SH-SY5Y (cell line): ENCODE results near the gene SLC23A2.

Source experiments
- GATA2 ChIP-seq: IDR thresholded peaks from 2 replicates; pipeline ENCODE4 v1.6.1; 2011; ENCODE audit warnings: mild to moderate bottlenecking, low read depth, low read length
- GATA3 ChIP-seq: IDR thresholded peaks from 2 replicates; pipeline ENCODE4 v1.6.1; 2011; ENCODE audit warnings: low read depth, mild to moderate bottlenecking, low read length, moderate library complexity

GRCh38 chr20:4929686-4930397, 71.5 kb downstream of the SLC23A2 start:
- TF ChIP-seq GATA3 (no peak), GATA2 (no peak)
